SK-N-SH (cell line): Measurements from ENCODE around the gene KRT20. TPM values are rescaled to one million over a fixed set of nuclear protein-coding genes. Genes with fewer than 3 reads are reported as not detected.

ENCODE experiments used
- CTCF ChIA-PET: fragments of 300-600, 350-600 bp; formaldehyde crosslinking; extraction: SDS; loops from one replicate; lab custom pipeline; 2021; lab: Yijun Ruan, JAX
- POLR2A ChIA-PET: fragments of 350-600 bp; sonication (Branson Sonifier 250); formaldehyde crosslinking; extraction: SDS; loops from one replicate; lab custom pipeline; 2020; ENCODE audit warnings: antibody characterized with exemption, inconsistent platforms; lab: Yijun Ruan, JAX
- DNase-seq: peaks from one replicate; pipeline ENCODE4 v3.0.0; 2012
- H2AFZ ChIP-seq: fragments of 200-600 bp; sonication (generic); 2 replicates; pipeline ENCODE4 v1.8.1; 2016; ENCODE audit warnings: antibody characterized with exemption, mild to moderate bottlenecking, low read depth
- H3F3A ChIP-seq: fragments of 200-600 bp; sonication (generic); replicated peaks from 2 replicates; pipeline ENCODE3; 2016; ENCODE audit warnings: antibody characterized with exemption, mild to moderate bottlenecking; ENCODE audit not compliant: insufficient read depth
- H3K27ac ChIP-seq, 2 experiments: fragments of 200-500 bp in 1 of 2; fragments of 200-600 bp in 1 of 2; sonication (Bioruptor generic) in 1 of 2; sonication (generic), shearing (Covaris generic) in 1 of 2; 2 replicates each; pipeline versions ENCODE4 v1.5.1 to v1.6.1; 2014 to 2016; ENCODE audit warnings: low read depth in 2 of 2, inconsistent platforms in 1 of 2, low read length in 1 of 2, mild to moderate bottlenecking in 1 of 2, mixed read lengths in 1 of 2
- H3K27me3 ChIP-seq: fragments of 200-600 bp; sonication (generic), shearing (Covaris generic); 2 replicates; pipeline ENCODE4 v1.6.1; 2016; ENCODE audit warnings: mixed run types; ENCODE audit not compliant: insufficient read depth
- H3K36me3 ChIP-seq, 2 experiments: fragments of 200-500 bp in 1 of 2; fragments of 200-600 bp in 1 of 2; sonication (Bioruptor generic) in 1 of 2; sonication (generic) in 1 of 2; replicated peaks in 1 of 2; 2 replicates each; pipeline versions ENCODE3 to v1.5.1; 2014 to 2016; ENCODE audit warnings: low read length in 1 of 2, mild to moderate bottlenecking in 1 of 2; ENCODE audit not compliant: insufficient read depth in 2 of 2, control insufficient read depth in 1 of 2
- H3K4me1 ChIP-seq, 2 experiments: fragments of 200-500 bp in 1 of 2; fragments of 200-600 bp in 1 of 2; sonication (Bioruptor generic) in 1 of 2; sonication (generic), shearing (Covaris generic) in 1 of 2; 2 replicates each; pipeline versions ENCODE4 v1.5.1 to v1.6.1; 2014 to 2016; ENCODE audit warnings: low read depth in 1 of 2, low read length in 1 of 2, mixed run types in 1 of 2; ENCODE audit not compliant: insufficient read depth in 2 of 2, control insufficient read depth in 1 of 2
- H3K4me2 ChIP-seq: fragments of 200-600 bp; sonication (generic), shearing (Covaris generic); 2 replicates; pipeline ENCODE4 v1.6.1; 2017; ENCODE audit warnings: mixed run types
- H3K4me3 ChIP-seq, 2 experiments: fragments of 200-500 bp in 1 of 2; fragments of 200-600 bp in 1 of 2; sonication (Bioruptor generic) in 1 of 2; sonication (generic), shearing (Covaris generic) in 1 of 2; 2 replicates each; pipeline versions ENCODE4 v1.5.1 to v1.8.1; 2014 to 2016; ENCODE audit warnings: low read depth in 2 of 2, inconsistent platforms in 1 of 2, low read length in 1 of 2, mild to moderate bottlenecking in 1 of 2, mixed read lengths in 1 of 2, moderate library complexity in 1 of 2
- H3K79me2 ChIP-seq: fragments of 200-600 bp; sonication (generic); 2 replicates; pipeline ENCODE4 v1.8.1; 2017; ENCODE audit warnings: mild to moderate bottlenecking; ENCODE audit not compliant: insufficient read depth
- H3K9ac ChIP-seq: fragments of 200-600 bp; sonication (generic); 2 replicates; pipeline ENCODE4 v1.6.1; 2017; ENCODE audit warnings: mixed run types
- H3K9me2 ChIP-seq: fragments of 200-600 bp; sonication (generic); 2 replicates; pipeline ENCODE4 v1.6.1; 2017; ENCODE audit warnings: mixed run types
- H3K9me3 ChIP-seq: fragments of 200-600 bp; sonication (generic); 2 replicates; pipeline ENCODE4 v1.6.1; 2017; ENCODE audit warnings: mixed run types, mild to moderate bottlenecking, moderate library complexity
- H4K20me1 ChIP-seq: fragments of 200-600 bp; sonication (generic); 2 replicates; pipeline ENCODE4 v1.6.1; 2017; ENCODE audit warnings: mild to moderate bottlenecking, mixed run types; ENCODE audit not compliant: insufficient read depth
- ELF1 ChIP-seq: IDR thresholded peaks from 2 replicates; pipeline ENCODE4 v1.4.0; 2012
- EP300 ChIP-seq, 2 experiments: IDR thresholded peaks; 2 replicates each; pipeline versions ENCODE4 v1.4.0 to v1.6.1; 2012; ENCODE audit warnings: borderline replicate concordance in 1 of 2, low read depth in 1 of 2, low read length in 1 of 2
- FOSL2 ChIP-seq: IDR thresholded peaks from 2 replicates; pipeline ENCODE4 v1.4.0; 2012; ENCODE audit warnings: low read depth, mild to moderate bottlenecking, moderate library complexity, borderline replicate concordance
- GABPA ChIP-seq: IDR thresholded peaks from 2 replicates; pipeline ENCODE4 v1.4.0; 2012; ENCODE audit warnings: low read depth, mild to moderate bottlenecking
- GATA2 ChIP-seq: sonication (generic); formaldehyde crosslinking; IDR thresholded peaks from 2 replicates; pipeline ENCODE4 v1.5.0; 2020; ENCODE audit warnings: mild to moderate bottlenecking, missing genetic modification reagents
- JUND ChIP-seq: IDR thresholded peaks from 2 replicates; pipeline ENCODE4 v1.4.0; 2012
- MXI1 ChIP-seq: IDR thresholded peaks from 2 replicates; pipeline ENCODE4 v1.6.1; 2012; ENCODE audit warnings: mild to moderate bottlenecking, low read depth, low read length, improper control_type of control experiment
- NFIC ChIP-seq: IDR thresholded peaks from 2 replicates; pipeline ENCODE4 v1.4.0; 2012; ENCODE audit warnings: borderline replicate concordance
- RCOR1 ChIP-seq: fragments of 150-350 bp; IDR thresholded peaks from 2 replicates; pipeline ENCODE4 v1.6.1; 2017; ENCODE audit warnings: antibody characterized with exemption, low read length
- RFX5 ChIP-seq: IDR thresholded peaks from 2 replicates; pipeline ENCODE4 v1.6.1; 2012; ENCODE audit warnings: mild to moderate bottlenecking, improper control_type of control experiment, low read length
- TEAD4 ChIP-seq: IDR thresholded peaks from 2 replicates; pipeline ENCODE4 v1.4.0; 2012; ENCODE audit warnings: mild to moderate bottlenecking, borderline replicate concordance; ENCODE audit not compliant: insufficient read depth
- WGBS: methylation state at CpG from one replicate; pipeline ENCODE4 v1.1.6; 2017; ENCODE audit warnings: low lambda C conversion rate; 5-methylcytosine and 5-hydroxymethylcytosine counted together
- polyA plus RNA-seq, 3 experiments: library from polyadenylated mRNA; depleted of rRNA; stranded (reverse); fragments of >200 nt; gene quantifications; 2 replicates each; pipeline ENCODE4 v1.2.3, GENCODE V29; 2012
- TF ChIP-seq, protein P1 (sequence below): IDR thresholded peaks from 2 replicates; pipeline ENCODE4 v1.4.0; 2012; ENCODE audit warnings: low read depth, borderline replicate concordance
- TF ChIP-seq, protein P2 (sequence below): fragments of 200-600 bp; sonication (generic); IDR thresholded peaks from 2 replicates; pipeline ENCODE4 v1.6.1; 2017; ENCODE audit warnings: antibody characterized with exemption, mild to moderate bottlenecking, moderate library complexity
- TF ChIP-seq, protein P3 (sequence below): fragments of 150-350 bp; IDR thresholded peaks from 2 replicates; pipeline ENCODE4 v1.6.1; 2016; ENCODE audit warnings: mild to moderate bottlenecking, low read depth, low read length
- TF ChIP-seq, protein P4 (sequence below): fragments of 150-350 bp; IDR thresholded peaks from 2 replicates; pipeline ENCODE4 v1.6.1; 2017; ENCODE audit warnings: antibody characterized with exemption, low read length, low read depth, borderline replicate concordance

KRT20 gene
- polyA plus RNA-seq, 1 of the 3 experiments (the other 2 are of a cell fraction): not detected

DNA sequence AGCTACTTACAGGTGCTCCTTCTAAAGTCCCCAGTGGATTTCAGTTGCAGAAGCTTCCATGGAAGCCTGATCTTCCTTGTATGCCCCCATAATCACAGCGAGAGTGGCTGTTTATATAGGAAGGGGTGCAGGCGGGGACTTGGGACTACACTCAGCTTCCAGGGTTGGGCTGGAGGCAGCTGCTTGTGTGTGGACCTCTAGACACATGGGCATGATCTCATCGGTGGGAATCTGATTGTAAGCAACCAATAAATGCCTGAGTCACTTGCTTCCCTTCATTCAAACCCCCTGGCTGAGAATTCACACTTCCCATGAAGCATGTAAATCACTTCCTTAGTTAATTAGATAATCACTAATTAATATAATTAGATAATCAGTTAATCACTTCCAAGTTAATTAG is 1.0 kb upstream of the KRT20 start:
- TF ChIP-seq NFIC: no peak
- TF ChIP-seq, protein P1, sequence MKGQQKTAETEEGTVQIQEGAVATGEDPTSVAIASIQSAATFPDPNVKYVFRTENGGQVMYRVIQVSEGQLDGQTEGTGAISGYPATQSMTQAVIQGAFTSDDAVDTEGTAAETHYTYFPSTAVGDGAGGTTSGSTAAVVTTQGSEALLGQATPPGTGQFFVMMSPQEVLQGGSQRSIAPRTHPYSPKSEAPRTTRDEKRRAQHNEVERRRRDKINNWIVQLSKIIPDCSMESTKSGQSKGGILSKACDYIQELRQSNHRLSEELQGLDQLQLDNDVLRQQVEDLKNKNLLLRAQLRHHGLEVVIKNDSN: no peak
- no peak for TF ChIP-seq EP300 (IDR thresholded peaks at IDR 0.05; ENCODE audit: borderline replicate concordance in 1 of 2, low read depth in 1 of 2, low read length in 1 of 2)
- no peak for TF ChIP-seq RFX5
- no peak for TF ChIP-seq GABPA
- no peak for TF ChIP-seq ELF1
- TF ChIP-seq MXI1: no peak
- TF ChIP-seq, protein P2, sequence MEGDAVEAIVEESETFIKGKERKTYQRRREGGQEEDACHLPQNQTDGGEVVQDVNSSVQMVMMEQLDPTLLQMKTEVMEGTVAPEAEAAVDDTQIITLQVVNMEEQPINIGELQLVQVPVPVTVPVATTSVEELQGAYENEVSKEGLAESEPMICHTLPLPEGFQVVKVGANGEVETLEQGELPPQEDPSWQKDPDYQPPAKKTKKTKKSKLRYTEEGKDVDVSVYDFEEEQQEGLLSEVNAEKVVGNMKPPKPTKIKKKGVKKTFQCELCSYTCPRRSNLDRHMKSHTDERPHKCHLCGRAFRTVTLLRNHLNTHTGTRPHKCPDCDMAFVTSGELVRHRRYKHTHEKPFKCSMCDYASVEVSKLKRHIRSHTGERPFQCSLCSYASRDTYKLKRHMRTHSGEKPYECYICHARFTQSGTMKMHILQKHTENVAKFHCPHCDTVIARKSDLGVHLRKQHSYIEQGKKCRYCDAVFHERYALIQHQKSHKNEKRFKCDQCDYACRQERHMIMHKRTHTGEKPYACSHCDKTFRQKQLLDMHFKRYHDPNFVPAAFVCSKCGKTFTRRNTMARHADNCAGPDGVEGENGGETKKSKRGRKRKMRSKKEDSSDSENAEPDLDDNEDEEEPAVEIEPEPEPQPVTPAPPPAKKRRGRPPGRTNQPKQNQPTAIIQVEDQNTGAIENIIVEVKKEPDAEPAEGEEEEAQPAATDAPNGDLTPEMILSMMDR: no peak
- TF ChIP-seq, protein P3, sequence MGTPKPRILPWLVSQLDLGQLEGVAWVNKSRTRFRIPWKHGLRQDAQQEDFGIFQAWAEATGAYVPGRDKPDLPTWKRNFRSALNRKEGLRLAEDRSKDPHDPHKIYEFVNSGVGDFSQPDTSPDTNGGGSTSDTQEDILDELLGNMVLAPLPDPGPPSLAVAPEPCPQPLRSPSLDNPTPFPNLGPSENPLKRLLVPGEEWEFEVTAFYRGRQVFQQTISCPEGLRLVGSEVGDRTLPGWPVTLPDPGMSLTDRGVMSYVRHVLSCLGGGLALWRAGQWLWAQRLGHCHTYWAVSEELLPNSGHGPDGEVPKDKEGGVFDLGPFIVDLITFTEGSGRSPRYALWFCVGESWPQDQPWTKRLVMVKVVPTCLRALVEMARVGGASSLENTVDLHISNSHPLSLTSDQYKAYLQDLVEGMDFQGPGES: no peak
- TF ChIP-seq FOSL2: no peak
- no peak for TF ChIP-seq TEAD4
- TF ChIP-seq GATA2 (CRISPR knock-in tag): no peak
- Histone ChIP-seq H3K36me3 (no peaks in the 10 kb centered on the region), H3K9ac (no peak overlapping the region), H3F3A (no peaks in the 10 kb centered on the region), H2AFZ (no peak overlapping the region), H3K9me3 (no peaks in the 10 kb centered on the region), H3K27ac (no peak overlapping the region), H3K79me2 (no peaks in the 10 kb centered on the region), H3K4me1 (no peaks in the 10 kb centered on the region), H3K9me2 (no peaks in the 10 kb centered on the region), H3K27me3 (peaks cover 79% of the 10 kb centered on the region), H3K4me3 (no peak overlapping the region), H3K4me2 (no peak overlapping the region), H4K20me1 (no peaks in the 10 kb centered on the region)
- POLR2A ChIA-PET: no interaction called here
- DNase-seq: no peak
- 33% methylated on average over 3 of the region's 3 CpGs for WGBS
- CTCF ChIA-PET: interaction anchor here (0.7 to 1.4 kb wide), 3 partner anchors 23 to 782 kb away, joined by 3 to 4 read pairs (median 3); no protein-coding TSS in a partner anchor

DNA sequence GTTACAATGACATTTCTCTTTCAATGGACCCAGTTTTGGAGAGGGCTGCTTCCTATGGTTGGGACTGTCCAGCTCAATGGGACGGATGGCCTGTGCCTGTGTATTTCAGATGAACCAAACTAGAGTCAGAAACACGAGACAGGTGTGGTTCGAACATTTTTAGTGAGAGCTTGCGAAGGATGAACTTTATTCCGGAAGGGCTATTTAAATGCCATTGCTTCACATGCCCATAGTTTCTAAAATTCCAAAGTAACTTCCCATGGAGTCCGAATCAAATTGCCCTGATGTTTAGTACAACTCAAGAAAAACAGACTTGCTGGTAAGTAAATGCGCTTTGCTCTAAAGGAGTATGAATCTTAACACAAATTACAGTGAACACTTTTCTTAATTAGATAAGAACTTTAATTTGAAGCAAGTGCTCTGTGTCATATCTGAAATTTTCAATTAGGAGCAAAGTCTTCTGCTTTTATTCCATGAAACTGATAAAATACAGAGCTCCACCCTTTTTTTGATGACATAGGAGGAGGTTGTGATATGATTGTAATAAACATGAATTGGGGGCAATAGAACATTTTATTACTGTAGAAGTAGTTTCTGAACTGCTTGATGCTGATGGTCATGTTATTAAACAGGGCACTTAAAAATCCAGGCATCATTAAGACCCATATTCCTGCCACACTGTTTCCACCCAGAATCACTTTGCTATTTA is 1.3 kb downstream of the KRT20 start:
- ChIA-PET CTCF (interaction anchor here (1.0 to 1.8 kb wide), 4 partner anchors 13 to 784 kb away, joined by 3 to 7 read pairs (median 3); no protein-coding TSS in a partner anchor), POLR2A (no interaction called here)
- H3K9me2 ChIP-seq: no peaks in the 10 kb centered on the region
- H3K4me2 ChIP-seq: no peak overlapping the region
- no peaks in the 10 kb centered on the region for H3K9me3 ChIP-seq
- no peaks in the 10 kb centered on the region for H3K36me3 ChIP-seq
- H3K79me2 ChIP-seq: no peaks in the 10 kb centered on the region
- TF ChIP-seq RCOR1 (no peak), FOSL2 (no peak), JUND (no peak), GABPA (no peak)
- TF ChIP-seq, protein P1: no peak
- TF ChIP-seq, protein P4, sequence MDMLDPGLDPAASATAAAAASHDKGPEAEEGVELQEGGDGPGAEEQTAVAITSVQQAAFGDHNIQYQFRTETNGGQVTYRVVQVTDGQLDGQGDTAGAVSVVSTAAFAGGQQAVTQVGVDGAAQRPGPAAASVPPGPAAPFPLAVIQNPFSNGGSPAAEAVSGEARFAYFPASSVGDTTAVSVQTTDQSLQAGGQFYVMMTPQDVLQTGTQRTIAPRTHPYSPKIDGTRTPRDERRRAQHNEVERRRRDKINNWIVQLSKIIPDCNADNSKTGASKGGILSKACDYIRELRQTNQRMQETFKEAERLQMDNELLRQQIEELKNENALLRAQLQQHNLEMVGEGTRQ: no peak
- no peaks in the 10 kb centered on the region for H4K20me1 ChIP-seq
- no peak overlapping the region for H3K27ac ChIP-seq
- H3K4me3 ChIP-seq: no peak overlapping the region
- 22% methylated on average over 7 of the region's 7 CpGs for WGBS
- no peak for DNase-seq
- H3K4me1 ChIP-seq: no peaks in the 10 kb centered on the region
- no peak overlapping the region for H2AFZ ChIP-seq
- H3F3A ChIP-seq: no peaks in the 10 kb centered on the region
- no peak overlapping the region for H3K9ac ChIP-seq
- H3K27me3 ChIP-seq: peaks cover 75% of the 10 kb centered on the region
